ENCODE results near the gene SYT15. TPM values are rescaled to one million over a fixed set of nuclear protein-coding genes. Genes with fewer than 3 reads are reported as not detected.

Gene SYT15
- total and polyA plus RNA-seq, 3 donors from 2014 or later, result 1.7 to 3.6 (median 2.1) TPM

GRCh38 chr10:46556515-46557318, 22.2 kb upstream of the SYT15 start, which contains the start of gene GPRIN2:
GPRIN2 (minus strand) TSS chr10:46556658; CDS start chr10:46550736, 5,922 bp downstream.
- Histone ChIP-seq H3K4me3 (peak within 1 kb of the TSS; percentile 43 to 44), H3K36me3 (ENCODE audit: low read depth, missing control alignments) (no peaks in the 10 kb centered on the region), H3K27me3 (no peaks in the 10 kb centered on the region), H3K27ac (no peak within 1 kb of the TSS), H3K4me1 (peaks cover 6% of the 10 kb centered on the region), H3K9me3 (no peaks in the 10 kb centered on the region)
- intact Hi-C loops (cut with DNase I; ENCODE audit: low total_unique reads), result no loop called here
- DNase-seq, result peak; percentile 25
- WGBS, 2 donors, result 5 to 10% methylated on average over 38 to 74 of the region's 74 CpGs
- TF ChIP-seq, protein P1, sequence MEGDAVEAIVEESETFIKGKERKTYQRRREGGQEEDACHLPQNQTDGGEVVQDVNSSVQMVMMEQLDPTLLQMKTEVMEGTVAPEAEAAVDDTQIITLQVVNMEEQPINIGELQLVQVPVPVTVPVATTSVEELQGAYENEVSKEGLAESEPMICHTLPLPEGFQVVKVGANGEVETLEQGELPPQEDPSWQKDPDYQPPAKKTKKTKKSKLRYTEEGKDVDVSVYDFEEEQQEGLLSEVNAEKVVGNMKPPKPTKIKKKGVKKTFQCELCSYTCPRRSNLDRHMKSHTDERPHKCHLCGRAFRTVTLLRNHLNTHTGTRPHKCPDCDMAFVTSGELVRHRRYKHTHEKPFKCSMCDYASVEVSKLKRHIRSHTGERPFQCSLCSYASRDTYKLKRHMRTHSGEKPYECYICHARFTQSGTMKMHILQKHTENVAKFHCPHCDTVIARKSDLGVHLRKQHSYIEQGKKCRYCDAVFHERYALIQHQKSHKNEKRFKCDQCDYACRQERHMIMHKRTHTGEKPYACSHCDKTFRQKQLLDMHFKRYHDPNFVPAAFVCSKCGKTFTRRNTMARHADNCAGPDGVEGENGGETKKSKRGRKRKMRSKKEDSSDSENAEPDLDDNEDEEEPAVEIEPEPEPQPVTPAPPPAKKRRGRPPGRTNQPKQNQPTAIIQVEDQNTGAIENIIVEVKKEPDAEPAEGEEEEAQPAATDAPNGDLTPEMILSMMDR (IDR thresholded peaks at IDR 0.05), result no peak
- no peak for TF ChIP-seq POLR2A (IDR thresholded peaks at IDR 0.05)

DNA sequence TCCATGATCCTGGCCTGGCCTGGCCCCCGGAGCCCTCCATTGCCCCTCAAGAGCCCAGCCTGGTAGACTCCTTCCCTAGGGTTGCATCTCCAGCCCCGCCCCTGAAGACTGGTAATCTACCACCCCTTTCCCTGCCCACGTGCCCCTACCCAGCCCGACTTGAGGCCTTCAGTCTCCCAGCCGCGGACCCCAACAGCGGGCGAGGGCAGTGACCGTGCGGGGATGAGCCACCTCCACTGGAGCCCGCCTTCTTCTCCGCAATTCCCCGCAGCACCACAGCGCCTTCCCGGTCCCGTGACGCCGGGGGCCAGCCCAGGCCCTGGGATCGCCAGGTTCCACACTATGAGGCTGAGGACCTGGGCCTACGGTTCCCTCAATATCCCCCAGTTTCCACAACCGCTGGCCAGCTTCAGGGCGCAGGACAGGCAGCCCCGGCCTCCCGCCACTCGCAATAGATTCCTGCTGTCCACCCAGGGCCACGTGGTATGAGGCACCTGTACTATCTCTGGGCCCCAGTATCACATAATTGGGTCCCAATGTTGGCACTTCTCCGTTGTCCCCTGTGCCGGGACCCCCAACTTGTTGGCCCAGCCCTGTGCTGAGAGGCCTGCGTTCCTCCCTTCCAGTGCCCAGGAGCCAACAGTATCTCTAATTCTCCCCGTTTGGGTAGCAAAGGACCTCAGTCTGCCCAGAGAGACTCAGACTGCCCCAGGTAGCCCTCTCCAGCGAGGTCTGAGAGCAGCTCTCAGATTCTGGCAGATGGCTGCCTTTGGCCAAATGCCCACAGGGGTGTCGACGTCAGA, 21.4 kb upstream of the SYT15 start:
- no peaks in the 10 kb centered on the region for H3K9me3 ChIP-seq
- peak; percentile 19 for DNase-seq
- H3K27ac ChIP-seq, result no peak overlapping the region
- H3K27me3 ChIP-seq, result no peaks in the 10 kb centered on the region
- no peaks in the 10 kb centered on the region for H3K36me3 ChIP-seq (ENCODE audit: low read depth, missing control alignments)
- no peak for TF ChIP-seq POLR2A (IDR thresholded peaks at IDR 0.05)
- TF ChIP-seq, protein P1 (IDR thresholded peaks at IDR 0.05), result no peak
- 69 to 77% methylated on average over 32 to 33 of the region's 33 CpGs for WGBS, 2 donors
- H3K4me3 ChIP-seq, result peak overlapping the region in 1 of 2 donors; percentile 43
- intact Hi-C loops (cut with DNase I; ENCODE audit: low total_unique reads), result no loop called here
- peaks cover 6% of the 10 kb centered on the region for H3K4me1 ChIP-seq

DNA sequence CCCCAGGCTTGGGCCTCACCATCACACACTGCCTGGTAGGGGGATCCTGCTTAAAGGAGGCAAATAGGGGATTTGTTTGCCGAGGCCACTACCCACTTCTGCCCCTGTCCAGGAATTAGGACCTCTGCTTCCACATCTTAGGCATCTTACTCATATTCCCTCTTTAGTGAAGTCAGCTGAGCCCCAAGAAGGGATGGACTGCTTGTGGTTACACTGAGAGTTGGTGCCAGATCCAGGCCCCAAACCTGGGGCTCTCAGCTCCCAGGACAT, 20.9 kb upstream of the SYT15 start:
- intact Hi-C loops (cut with DNase I; ENCODE audit: low total_unique reads), result no loop called here
- WGBS, 2 donors, result 35 to 38% methylated on average over 1 of the region's 1 CpG
- Histone ChIP-seq H3K4me3 (no peak overlapping the region), H3K27ac (no peak overlapping the region), H3K9me3 (no peaks in the 10 kb centered on the region), H3K36me3 (ENCODE audit: low read depth, missing control alignments) (no peaks in the 10 kb centered on the region), H3K4me1 (peaks cover 6% of the 10 kb centered on the region), H3K27me3 (no peaks in the 10 kb centered on the region)
- TF ChIP-seq, protein P1 (IDR thresholded peaks at IDR 0.05), result no peak
- TF ChIP-seq POLR2A (IDR thresholded peaks at IDR 0.05), result no peak
- DNase-seq, result no peak

DNA sequence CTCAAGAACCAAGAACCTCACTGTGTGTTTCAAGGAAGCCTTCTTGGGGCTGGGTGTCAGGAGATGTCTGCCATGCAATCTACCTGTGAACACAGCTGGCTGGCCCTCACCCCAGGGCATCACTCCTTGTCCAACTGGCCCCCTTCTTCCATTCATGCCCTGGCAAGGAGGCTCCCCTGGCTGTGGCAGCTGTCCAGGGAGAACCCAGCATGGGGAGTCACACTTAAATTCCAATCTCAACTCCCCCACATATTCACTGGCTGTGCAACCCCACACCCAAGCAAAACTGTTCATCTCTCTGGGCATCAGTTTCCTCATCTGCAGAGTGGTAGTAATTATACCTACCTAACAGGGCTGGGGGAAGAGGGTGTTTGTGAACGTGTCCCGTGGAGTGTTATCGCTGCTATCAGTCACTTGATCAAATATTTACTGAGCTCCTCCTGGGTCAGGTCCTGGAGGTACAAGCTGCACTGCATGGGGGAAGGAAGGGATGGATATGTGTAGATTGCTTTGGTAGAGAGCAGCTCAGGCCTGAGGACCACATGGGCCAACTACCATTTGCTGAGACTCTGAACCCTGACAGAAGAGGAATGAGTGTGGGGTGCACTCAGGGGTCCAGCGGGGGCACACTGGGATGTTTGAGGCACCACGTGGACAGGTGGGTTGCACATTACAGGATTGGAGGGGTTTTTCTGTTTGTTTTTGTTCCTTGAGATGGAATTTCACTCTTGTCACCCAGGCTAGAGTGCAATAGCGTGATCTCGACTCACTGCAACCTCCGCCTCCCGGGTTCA, 20.3 kb upstream of the SYT15 start:
- 84% methylated on average over 9 of the region's 9 CpGs for WGBS, 2 donors
- Histone ChIP-seq H3K4me1 (peaks cover 6% of the 10 kb centered on the region), H3K9me3 (no peaks in the 10 kb centered on the region), H3K27me3 (no peaks in the 10 kb centered on the region), H3K36me3 (ENCODE audit: low read depth, missing control alignments) (no peaks in the 10 kb centered on the region), H3K27ac (no peak overlapping the region), H3K4me3 (no peak overlapping the region)
- DNase-seq, result peak; percentile 13
- intact Hi-C loops (cut with DNase I; ENCODE audit: low total_unique reads), result no loop called here
- TF ChIP-seq POLR2A (IDR thresholded peaks at IDR 0.05), result no peak
- TF ChIP-seq, protein P1 (IDR thresholded peaks at IDR 0.05), result no peak

Measured in testis (tissue), 3 donors.